GM23338 (cell line): Measurements from ENCODE around the gene ABHD6.

Source experiments
- CREB1 ChIP-seq: fragments of 250-450 bp; sonication (Bioruptor Pico); IDR thresholded peaks from 2 replicates; pipeline ENCODE4 v1.5.0; 2020; ENCODE audit warnings: low read depth, mild to moderate bottlenecking, moderate library complexity
- EZH2 ChIP-seq: fragments of 200-600 bp; sonication (generic); IDR thresholded peaks from one replicate; pipeline ENCODE4 v1.8.0; 2017; ENCODE audit warnings: antibody characterized with exemption, mild to moderate bottlenecking, low read depth; ENCODE audit not compliant: unreplicated experiment
- EZH2phosphoT487 ChIP-seq: fragments of 200-600 bp; sonication (generic); IDR thresholded peaks from one replicate; pipeline ENCODE4 v1.8.1; 2018; ENCODE audit warnings: antibody characterized with exemption; ENCODE audit not compliant: unreplicated experiment
- POLR2AphosphoS5 ChIP-seq: IDR thresholded peaks from 2 replicates; pipeline ENCODE4 v1.6.1; 2016; ENCODE audit warnings: antibody characterized with exemption, low read depth
- ZNF114 ChIP-seq: fragments of 250-450 bp; sonication (Bioruptor Pico); IDR thresholded peaks from 2 replicates; pipeline ENCODE4 v1.5.0; 2020; ENCODE audit warnings: mild to moderate bottlenecking, moderate library complexity
- ZNF331 ChIP-seq: fragments of 250-450 bp; sonication (Bioruptor Pico); IDR thresholded peaks from 2 replicates; pipeline ENCODE4 v1.5.0; 2020; ENCODE audit warnings: low read depth, mild to moderate bottlenecking, moderate library complexity
- TF ChIP-seq, protein P1 (sequence below), 2 experiments: fragments of 200-600 bp in 1 of 2; sonication (generic) in 1 of 2; conservative IDR thresholded peaks; 2 replicates each; pipeline versions ENCODE4 v1.5.1 to v1.6.1; 2016 to 2017; ENCODE audit warnings: antibody characterized with exemption in 2 of 2, low read depth in 2 of 2, mild to moderate bottlenecking in 2 of 2, moderate library complexity in 1 of 2
- TF ChIP-seq, protein P2 (sequence below): IDR thresholded peaks from one replicate; pipeline ENCODE4 v1.6.1; 2018; ENCODE audit warnings: antibody characterized with exemption; ENCODE audit not compliant: unreplicated experiment

- TF ChIP-seq, protein P1, sequence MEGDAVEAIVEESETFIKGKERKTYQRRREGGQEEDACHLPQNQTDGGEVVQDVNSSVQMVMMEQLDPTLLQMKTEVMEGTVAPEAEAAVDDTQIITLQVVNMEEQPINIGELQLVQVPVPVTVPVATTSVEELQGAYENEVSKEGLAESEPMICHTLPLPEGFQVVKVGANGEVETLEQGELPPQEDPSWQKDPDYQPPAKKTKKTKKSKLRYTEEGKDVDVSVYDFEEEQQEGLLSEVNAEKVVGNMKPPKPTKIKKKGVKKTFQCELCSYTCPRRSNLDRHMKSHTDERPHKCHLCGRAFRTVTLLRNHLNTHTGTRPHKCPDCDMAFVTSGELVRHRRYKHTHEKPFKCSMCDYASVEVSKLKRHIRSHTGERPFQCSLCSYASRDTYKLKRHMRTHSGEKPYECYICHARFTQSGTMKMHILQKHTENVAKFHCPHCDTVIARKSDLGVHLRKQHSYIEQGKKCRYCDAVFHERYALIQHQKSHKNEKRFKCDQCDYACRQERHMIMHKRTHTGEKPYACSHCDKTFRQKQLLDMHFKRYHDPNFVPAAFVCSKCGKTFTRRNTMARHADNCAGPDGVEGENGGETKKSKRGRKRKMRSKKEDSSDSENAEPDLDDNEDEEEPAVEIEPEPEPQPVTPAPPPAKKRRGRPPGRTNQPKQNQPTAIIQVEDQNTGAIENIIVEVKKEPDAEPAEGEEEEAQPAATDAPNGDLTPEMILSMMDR (conservative IDR thresholded peaks at IDR 0.05; ENCODE audit: low read depth in 2 of 2) = no peak
- TF ChIP-seq ZNF114 (CRISPR knock-in tag) (no peak), EZH2 (no peak), EZH2phosphoT487 (no peak), POLR2AphosphoS5 (no peak), CREB1 (CRISPR knock-in tag) (no peak), ZNF331 (CRISPR knock-in tag) (no peak)
- TF ChIP-seq, protein P2, sequence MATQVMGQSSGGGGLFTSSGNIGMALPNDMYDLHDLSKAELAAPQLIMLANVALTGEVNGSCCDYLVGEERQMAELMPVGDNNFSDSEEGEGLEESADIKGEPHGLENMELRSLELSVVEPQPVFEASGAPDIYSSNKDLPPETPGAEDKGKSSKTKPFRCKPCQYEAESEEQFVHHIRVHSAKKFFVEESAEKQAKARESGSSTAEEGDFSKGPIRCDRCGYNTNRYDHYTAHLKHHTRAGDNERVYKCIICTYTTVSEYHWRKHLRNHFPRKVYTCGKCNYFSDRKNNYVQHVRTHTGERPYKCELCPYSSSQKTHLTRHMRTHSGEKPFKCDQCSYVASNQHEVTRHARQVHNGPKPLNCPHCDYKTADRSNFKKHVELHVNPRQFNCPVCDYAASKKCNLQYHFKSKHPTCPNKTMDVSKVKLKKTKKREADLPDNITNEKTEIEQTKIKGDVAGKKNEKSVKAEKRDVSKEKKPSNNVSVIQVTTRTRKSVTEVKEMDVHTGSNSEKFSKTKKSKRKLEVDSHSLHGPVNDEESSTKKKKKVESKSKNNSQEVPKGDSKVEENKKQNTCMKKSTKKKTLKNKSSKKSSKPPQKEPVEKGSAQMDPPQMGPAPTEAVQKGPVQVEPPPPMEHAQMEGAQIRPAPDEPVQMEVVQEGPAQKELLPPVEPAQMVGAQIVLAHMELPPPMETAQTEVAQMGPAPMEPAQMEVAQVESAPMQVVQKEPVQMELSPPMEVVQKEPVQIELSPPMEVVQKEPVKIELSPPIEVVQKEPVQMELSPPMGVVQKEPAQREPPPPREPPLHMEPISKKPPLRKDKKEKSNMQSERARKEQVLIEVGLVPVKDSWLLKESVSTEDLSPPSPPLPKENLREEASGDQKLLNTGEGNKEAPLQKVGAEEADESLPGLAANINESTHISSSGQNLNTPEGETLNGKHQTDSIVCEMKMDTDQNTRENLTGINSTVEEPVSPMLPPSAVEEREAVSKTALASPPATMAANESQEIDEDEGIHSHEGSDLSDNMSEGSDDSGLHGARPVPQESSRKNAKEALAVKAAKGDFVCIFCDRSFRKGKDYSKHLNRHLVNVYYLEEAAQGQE = no peak
These were observed 46.7 kb upstream of the ABHD6 start for GRCh38 chr3:58190882-58191281.
